ENCODE results near the gene GYG1.

- TF ChIP-seq CTCF (IDR thresholded peaks at IDR 0.05) = no peak
- TF ChIP-seq POLR2A (IDR thresholded peaks at IDR 0.05) = no peak
These were observed 24.9 kb downstream of the GYG1 start for GRCh38 chr3:149016242-149016641.
